ENCODE results near the gene SLC38A3. TPM values are rescaled to one million over a fixed set of nuclear protein-coding genes. Genes with fewer than 3 reads are reported as not detected.

SLC38A3 gene
- total RNA-seq, 4 donors from 2014 or later = not detected

- H3K9me3 ChIP-seq = no peaks in the 10 kb centered on the region
- TF ChIP-seq, protein P1, sequence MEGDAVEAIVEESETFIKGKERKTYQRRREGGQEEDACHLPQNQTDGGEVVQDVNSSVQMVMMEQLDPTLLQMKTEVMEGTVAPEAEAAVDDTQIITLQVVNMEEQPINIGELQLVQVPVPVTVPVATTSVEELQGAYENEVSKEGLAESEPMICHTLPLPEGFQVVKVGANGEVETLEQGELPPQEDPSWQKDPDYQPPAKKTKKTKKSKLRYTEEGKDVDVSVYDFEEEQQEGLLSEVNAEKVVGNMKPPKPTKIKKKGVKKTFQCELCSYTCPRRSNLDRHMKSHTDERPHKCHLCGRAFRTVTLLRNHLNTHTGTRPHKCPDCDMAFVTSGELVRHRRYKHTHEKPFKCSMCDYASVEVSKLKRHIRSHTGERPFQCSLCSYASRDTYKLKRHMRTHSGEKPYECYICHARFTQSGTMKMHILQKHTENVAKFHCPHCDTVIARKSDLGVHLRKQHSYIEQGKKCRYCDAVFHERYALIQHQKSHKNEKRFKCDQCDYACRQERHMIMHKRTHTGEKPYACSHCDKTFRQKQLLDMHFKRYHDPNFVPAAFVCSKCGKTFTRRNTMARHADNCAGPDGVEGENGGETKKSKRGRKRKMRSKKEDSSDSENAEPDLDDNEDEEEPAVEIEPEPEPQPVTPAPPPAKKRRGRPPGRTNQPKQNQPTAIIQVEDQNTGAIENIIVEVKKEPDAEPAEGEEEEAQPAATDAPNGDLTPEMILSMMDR (IDR thresholded peaks at IDR 0.05) = no peak
- TF ChIP-seq POLR2A (IDR thresholded peaks at IDR 0.05) = no peak
- no peak overlapping the region for H3K4me3 ChIP-seq
- H3K27me3 ChIP-seq = peaks cover 0 to 31% (median 11%) of the 10 kb centered on the region in 4 donors
- H3K27ac ChIP-seq = peak overlapping the region in 1 of 4 donors; percentile 17
- intact Hi-C loops (cut with DNase I) = loop anchor here (2.0 to 5.0 kb wide), 2 partner anchors 69 to 82 kb away; no protein-coding TSS in a partner anchor
- DNase-seq = no peak
- H3K36me3 ChIP-seq = peaks cover 9 to 44% (median 21%) of the 10 kb centered on the region in 3 donors
- WGBS, 2 donors = 40 to 51% methylated on average over 4 to 7 of the region's 7 CpGs
- H3K4me1 ChIP-seq = peaks cover 17 to 64% (median 22%) of the 10 kb centered on the region in 3 donors
These were observed 15.1 kb upstream of the SLC38A3 start for GRCh38 chr3:50189989-50190388.

GRCh38 chr3:50190936-50191660 lies 14.0 kb upstream of the SLC38A3 start, which contains the start of gene GNAT1:
GNAT1 (plus strand) TSS chr3:50191610; CDS start chr3:50191726, 116 bp downstream.
- Histone ChIP-seq H3K27me3 (peaks cover 0 to 42% (median 11%) of the 10 kb centered on the region in 4 donors), H3K4me3 (no peak within 1 kb of the TSS), H3K4me1 (peaks cover 17 to 60% (median 22%) of the 10 kb centered on the region in 3 donors), H3K27ac (no peak within 1 kb of the TSS), H3K36me3 (peaks cover 0 to 33% (median 10%) of the 10 kb centered on the region in 3 donors), H3K9me3 (no peaks in the 10 kb centered on the region)
- TF ChIP-seq, protein P1 (IDR thresholded peaks at IDR 0.05) = no peak
- TF ChIP-seq POLR2A (IDR thresholded peaks at IDR 0.05) = no peak
- WGBS, 2 donors = 52 to 58% methylated on average over 3 of the region's 8 CpGs
- DNase-seq = no peak
- intact Hi-C loops (cut with DNase I) = loop anchor here (5.0 kb wide), 1 partner anchor 81 kb away; no protein-coding TSS in a partner anchor

- Histone ChIP-seq H3K27ac (no peak overlapping the region), H3K9me3 (no peaks in the 10 kb centered on the region), H3K27me3 (peaks cover 0 to 50% (median 11%) of the 10 kb centered on the region in 4 donors), H3K36me3 (peaks cover 0 to 22% (median 10%) of the 10 kb centered on the region in 3 donors), H3K4me1 (peaks cover 17 to 60% (median 22%) of the 10 kb centered on the region in 3 donors), H3K4me3 (no peak overlapping the region)
- intact Hi-C loops (cut with DNase I) = loop anchor here (5.0 kb wide), 1 partner anchor 80 kb away; no protein-coding TSS in a partner anchor
- TF ChIP-seq, protein P1 (IDR thresholded peaks at IDR 0.05) = no peak
- TF ChIP-seq POLR2A (IDR thresholded peaks at IDR 0.05) = no peak
- no CpG with 5 or more reads among the region's 8 CpGs for WGBS, 2 donors
- DNase-seq = no peak
These were observed 12.9 kb upstream of the SLC38A3 start for GRCh38 chr3:50192124-50192523.

- Histone ChIP-seq H3K27ac (no peak overlapping the region), H3K27me3 (peaks cover 0 to 53% (median 11%) of the 10 kb centered on the region in 4 donors), H3K9me3 (no peaks in the 10 kb centered on the region), H3K36me3 (peaks cover 0 to 17% (median 8%) of the 10 kb centered on the region in 3 donors), H3K4me3 (no peak overlapping the region), H3K4me1 (peaks cover 17 to 57% (median 22%) of the 10 kb centered on the region in 3 donors)
- no peak for DNase-seq
- no peak for TF ChIP-seq POLR2A (IDR thresholded peaks at IDR 0.05)
- TF ChIP-seq, protein P1 (IDR thresholded peaks at IDR 0.05) = peak; percentile 88 to 95 (median 91)
- WGBS, 2 donors = 0 to 33% methylated on average over 5 to 9 of the region's 21 CpGs
- intact Hi-C loops (cut with DNase I) = loop anchor here (5.0 kb wide), 1 partner anchor 80 kb away; no protein-coding TSS in a partner anchor
These were observed 12.4 kb upstream of the SLC38A3 start for GRCh38 chr3:50192689-50193141.

DNA sequence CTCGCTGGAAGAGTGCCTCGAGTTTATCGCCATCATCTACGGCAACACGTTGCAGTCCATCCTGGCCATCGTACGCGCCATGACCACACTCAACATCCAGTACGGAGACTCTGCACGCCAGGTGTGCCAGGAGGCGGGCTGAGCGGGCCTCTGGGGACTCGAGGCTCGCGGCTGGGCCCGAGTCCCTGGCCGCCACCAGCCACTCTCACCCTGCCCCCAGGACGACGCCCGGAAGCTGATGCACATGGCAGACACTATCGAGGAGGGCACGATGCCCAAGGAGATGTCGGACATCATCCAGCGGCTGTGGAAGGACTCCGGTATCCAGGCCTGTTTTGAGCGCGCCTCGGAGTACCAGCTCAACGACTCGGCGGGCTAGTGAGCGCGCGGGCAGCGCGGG lies 11.8 kb upstream of the SLC38A3 start:
- Histone ChIP-seq H3K27ac (no peak overlapping the region), H3K4me3 (no peak overlapping the region), H3K4me1 (peaks cover 17 to 53% (median 22%) of the 10 kb centered on the region in 3 donors), H3K36me3 (peaks cover 0 to 11% (median 4%) of the 10 kb centered on the region in 3 donors), H3K27me3 (peaks cover 0 to 59% (median 11%) of the 10 kb centered on the region in 4 donors), H3K9me3 (no peaks in the 10 kb centered on the region)
- intact Hi-C loops (cut with DNase I) = loop anchor here (5.0 kb wide), 1 partner anchor 79 kb away; no protein-coding TSS in a partner anchor
- DNase-seq = no peak
- WGBS, 2 donors = 38 to 47% methylated on average over 7 to 8 of the region's 36 CpGs
- TF ChIP-seq POLR2A (IDR thresholded peaks at IDR 0.05) = no peak
- TF ChIP-seq, protein P1 (IDR thresholded peaks at IDR 0.05) = no peak

Data from esophagus squamous epithelium (tissue), 5 donors.